EH (cell line): Measurements from ENCODE around the gene GFOD2.

ENCODE experiments used
- DNase-seq: peaks from one replicate; pipeline ENCODE4 v3.0.0-alpha.2; 2015; ENCODE audit warnings: low read depth

Gene GFOD2

GRCh38 chr16:67637625-67638024, 81.5 kb downstream of the GFOD2 start:
- DNase-seq: no peak

- no peak for DNase-seq
Measured at GRCh38 chr16:67636713-67637112, 82.4 kb downstream of the GFOD2 start.

- no peak for DNase-seq
Measured at GRCh38 chr16:67632415-67633172, 86.5 kb downstream of the GFOD2 start.

- DNase-seq: no peak
Measured at GRCh38 chr16:67628216-67628615, 90.9 kb downstream of the GFOD2 start.
